Duodenal mucosa (tissue), 2 donors: ENCODE data around the gene NFIX.

Experiments
- H3K27ac ChIP-seq: one replicate; pipeline ENCODE4 v1.7.0; 2013; ENCODE audit warnings: low read depth, low read length
- H3K27me3 ChIP-seq, 2 donors: one replicate each; pipeline ENCODE4 v1.7.0; 2013; ENCODE audit warnings: low read length in 2 of 2, control low read depth in 1 of 2; ENCODE audit not compliant: insufficient read depth in 2 of 2, control insufficient read depth in 1 of 2
- H3K36me3 ChIP-seq, 2 donors: one replicate each; pipeline ENCODE4 v1.7.0; 2013; ENCODE audit warnings: low read length in 2 of 2, control low read depth in 1 of 2; ENCODE audit not compliant: insufficient read depth in 2 of 2, control insufficient read depth in 1 of 2
- H3K4me1 ChIP-seq, 2 donors: one replicate each; pipeline ENCODE4 v1.7.0; 2013; ENCODE audit warnings: low read length in 2 of 2, control low read depth in 1 of 2; ENCODE audit not compliant: insufficient read depth in 2 of 2, control insufficient read depth in 1 of 2
- H3K4me3 ChIP-seq, 2 donors: one replicate each; pipeline ENCODE4 v1.7.0; 2013; ENCODE audit warnings: low read length in 2 of 2, low read depth in 1 of 2
- H3K9ac ChIP-seq, 2 donors: one replicate each; pipeline ENCODE4 v1.7.0; 2013; ENCODE audit warnings: low read length in 2 of 2, low read depth in 1 of 2
- H3K9me3 ChIP-seq, 2 donors: one replicate each; pipeline ENCODE4 v1.7.0; 2013; ENCODE audit warnings: low read length in 2 of 2, control low read depth in 1 of 2; ENCODE audit not compliant: control insufficient read depth in 1 of 2

Gene NFIX

GRCh38 chr19:13014921-13015280 lies 19.6 kb downstream of the NFIX start:
- Histone ChIP-seq H3K4me3 (no peak overlapping the region), H3K27me3 (peaks cover 0 to 14% of the 10 kb centered on the region in 2 donors), H3K4me1 (peaks cover 23 to 38% of the 10 kb centered on the region in 2 donors), H3K27ac (no peak overlapping the region), H3K9me3 (no peaks in the 10 kb centered on the region), H3K36me3 (no peaks in the 10 kb centered on the region), H3K9ac (no peak overlapping the region)

- Histone ChIP-seq H3K4me3 (no peak overlapping the region), H3K9ac (no peak overlapping the region), H3K9me3 (no peaks in the 10 kb centered on the region), H3K4me1 (peaks cover 26 to 42% of the 10 kb centered on the region in 2 donors), H3K36me3 (no peaks in the 10 kb centered on the region), H3K27me3 (peaks cover 0 to 14% of the 10 kb centered on the region in 2 donors), H3K27ac (peak overlapping the region; percentile 1)
Observed at GRCh38 chr19:13015361-13016223, 20.3 kb downstream of the NFIX start.

DNA sequence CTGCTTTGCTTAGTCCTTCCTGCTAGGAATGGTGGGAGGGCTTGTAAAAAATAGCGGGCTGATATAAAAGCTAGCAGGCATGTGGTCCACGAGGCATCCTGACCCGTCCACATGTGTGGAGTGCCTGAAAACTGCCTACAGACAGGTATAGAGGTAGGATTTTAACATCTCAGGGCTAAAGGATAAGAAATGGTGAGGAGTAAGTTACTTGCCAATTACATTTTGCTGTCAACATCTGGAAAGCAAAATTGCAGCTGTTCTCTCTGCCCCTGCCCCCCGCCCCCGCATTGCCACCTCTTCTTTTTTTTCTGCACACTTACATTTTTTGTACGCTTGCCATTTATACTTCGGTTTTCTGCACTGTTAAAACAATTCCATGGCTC lies 21.0 kb downstream of the NFIX start:
- Histone ChIP-seq H3K36me3 (no peaks in the 10 kb centered on the region), H3K27me3 (peaks cover 0 to 14% of the 10 kb centered on the region in 2 donors), H3K27ac (no peak overlapping the region), H3K4me3 (no peak overlapping the region), H3K9ac (no peak overlapping the region), H3K4me1 (peaks cover 29 to 44% of the 10 kb centered on the region in 2 donors), H3K9me3 (no peaks in the 10 kb centered on the region)

- peaks cover 35 to 50% of the 10 kb centered on the region in 2 donors for H3K4me1 ChIP-seq
- H3K27me3 ChIP-seq = peaks cover 0 to 11% of the 10 kb centered on the region in 2 donors
- H3K4me3 ChIP-seq = no peak overlapping the region
- no peak overlapping the region for H3K27ac ChIP-seq
- H3K9ac ChIP-seq = peak overlapping the region in 1 of 2 donors; percentile 11
- H3K9me3 ChIP-seq = no peaks in the 10 kb centered on the region
- H3K36me3 ChIP-seq = no peaks in the 10 kb centered on the region
Observed at GRCh38 chr19:13016628-13017305, 21.5 kb downstream of the NFIX start.

- Histone ChIP-seq H3K4me3 (no peak overlapping the region), H3K27ac (no peak overlapping the region), H3K36me3 (no peaks in the 10 kb centered on the region), H3K27me3 (peaks cover 0 to 9% of the 10 kb centered on the region in 2 donors), H3K4me1 (peaks cover 39 to 56% of the 10 kb centered on the region in 2 donors), H3K9ac (peak overlapping the region in 1 of 2 donors; percentile 11), H3K9me3 (no peaks in the 10 kb centered on the region)
Observed at GRCh38 chr19:13017306-13018034, 22.2 kb downstream of the NFIX start.

DNA sequence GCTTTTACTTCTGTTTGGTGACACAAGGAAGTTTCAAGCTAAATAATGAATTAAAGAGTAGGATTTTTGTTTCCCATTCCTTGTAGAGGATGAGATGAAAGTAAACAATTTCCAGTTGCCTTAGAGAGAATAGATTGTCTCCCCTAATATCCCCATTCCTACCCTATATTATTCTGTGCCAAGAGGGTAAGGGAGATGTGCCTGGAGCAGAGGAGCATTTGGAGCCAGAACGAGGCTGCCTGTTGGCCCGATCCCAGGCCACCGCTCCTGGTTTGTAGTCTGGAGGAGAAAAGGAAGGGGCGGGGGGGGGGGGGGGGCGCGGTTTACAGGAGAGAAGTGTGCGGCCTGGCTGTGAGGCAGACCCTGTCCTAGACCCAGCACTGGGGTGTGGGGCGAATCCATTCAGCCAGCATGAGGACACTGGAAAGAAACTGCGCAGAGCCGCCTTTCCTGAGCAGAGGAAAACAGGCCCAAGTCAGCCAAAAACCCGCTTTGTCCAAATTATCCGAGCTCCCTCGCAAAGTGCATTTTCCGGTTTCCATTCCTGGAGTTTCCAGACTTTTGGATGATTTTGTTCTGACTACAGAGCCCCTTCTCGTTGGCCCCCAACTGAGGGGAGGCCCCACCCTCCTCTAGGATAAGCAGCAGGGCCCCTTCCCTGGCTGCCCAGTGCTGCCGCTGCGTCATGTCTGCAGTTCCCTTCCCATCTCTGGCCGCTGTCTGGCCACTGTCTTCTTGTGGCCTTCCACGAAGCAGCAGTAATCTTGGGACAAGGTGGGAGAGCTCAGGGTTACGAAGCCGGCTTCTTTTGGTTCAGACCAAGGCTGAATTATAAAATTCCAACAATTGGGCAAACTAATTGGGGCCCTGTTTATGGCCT lies 23.0 kb downstream of the NFIX start:
- Histone ChIP-seq H3K9me3 (no peaks in the 10 kb centered on the region), H3K4me1 (peaks cover 31 to 52% of the 10 kb centered on the region in 2 donors), H3K4me3 (no peak overlapping the region), H3K36me3 (no peaks in the 10 kb centered on the region), H3K27ac (peak overlapping the region; percentile 58), H3K27me3 (peaks cover 0 to 5% of the 10 kb centered on the region in 2 donors), H3K9ac (peak overlapping the region in 1 of 2 donors; percentile 15)

DNA sequence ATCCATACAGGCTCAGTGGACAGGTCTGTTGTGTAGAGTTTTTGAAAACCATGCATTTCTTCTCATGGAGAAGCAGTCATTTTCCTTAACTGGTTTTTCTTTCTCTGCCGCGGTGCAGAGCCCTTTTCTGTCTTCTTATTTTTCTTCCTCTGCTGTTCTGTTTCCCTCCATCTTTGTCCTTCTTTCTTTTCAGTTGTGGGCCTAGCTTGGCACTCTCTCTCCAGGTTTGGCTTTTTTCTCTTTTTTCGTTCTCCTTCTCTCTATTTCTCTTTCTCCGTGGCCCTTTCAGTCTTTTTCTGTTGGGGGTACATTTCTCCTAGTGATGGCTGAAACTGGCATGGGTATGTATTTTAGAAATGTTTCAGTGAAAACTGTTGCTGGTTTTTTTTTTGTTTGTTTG lies 24.1 kb downstream of the NFIX start:
- no peaks in the 10 kb centered on the region for H3K36me3 ChIP-seq
- H3K27ac ChIP-seq = no peak overlapping the region
- H3K9ac ChIP-seq = no peak overlapping the region
- H3K4me1 ChIP-seq = peaks cover 33 to 51% of the 10 kb centered on the region in 2 donors
- H3K27me3 ChIP-seq = peaks cover 0 to 5% of the 10 kb centered on the region in 2 donors
- H3K4me3 ChIP-seq = no peak overlapping the region
- H3K9me3 ChIP-seq = no peaks in the 10 kb centered on the region

DNA sequence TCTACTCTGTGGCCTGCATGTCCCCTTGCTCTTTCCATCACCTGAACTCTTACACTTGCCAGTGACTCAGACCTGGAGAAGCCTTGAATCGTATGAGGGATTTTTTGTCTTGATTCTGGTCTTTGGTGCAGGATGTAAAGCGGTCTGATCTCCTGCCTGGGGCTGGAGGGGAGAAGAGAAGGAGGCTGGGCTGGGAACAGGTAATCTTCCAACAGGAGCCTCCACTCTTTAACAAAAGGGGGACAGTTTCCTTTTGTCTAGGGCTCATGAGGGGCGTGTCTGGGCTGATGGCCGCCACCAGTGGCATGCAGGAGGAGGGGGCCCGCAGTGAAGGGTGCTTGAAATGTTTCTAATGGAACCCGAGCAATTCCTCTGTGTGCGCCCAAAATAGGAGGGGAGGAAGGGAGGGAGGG lies 24.7 kb downstream of the NFIX start:
- no peak overlapping the region for H3K27ac ChIP-seq

DNA sequence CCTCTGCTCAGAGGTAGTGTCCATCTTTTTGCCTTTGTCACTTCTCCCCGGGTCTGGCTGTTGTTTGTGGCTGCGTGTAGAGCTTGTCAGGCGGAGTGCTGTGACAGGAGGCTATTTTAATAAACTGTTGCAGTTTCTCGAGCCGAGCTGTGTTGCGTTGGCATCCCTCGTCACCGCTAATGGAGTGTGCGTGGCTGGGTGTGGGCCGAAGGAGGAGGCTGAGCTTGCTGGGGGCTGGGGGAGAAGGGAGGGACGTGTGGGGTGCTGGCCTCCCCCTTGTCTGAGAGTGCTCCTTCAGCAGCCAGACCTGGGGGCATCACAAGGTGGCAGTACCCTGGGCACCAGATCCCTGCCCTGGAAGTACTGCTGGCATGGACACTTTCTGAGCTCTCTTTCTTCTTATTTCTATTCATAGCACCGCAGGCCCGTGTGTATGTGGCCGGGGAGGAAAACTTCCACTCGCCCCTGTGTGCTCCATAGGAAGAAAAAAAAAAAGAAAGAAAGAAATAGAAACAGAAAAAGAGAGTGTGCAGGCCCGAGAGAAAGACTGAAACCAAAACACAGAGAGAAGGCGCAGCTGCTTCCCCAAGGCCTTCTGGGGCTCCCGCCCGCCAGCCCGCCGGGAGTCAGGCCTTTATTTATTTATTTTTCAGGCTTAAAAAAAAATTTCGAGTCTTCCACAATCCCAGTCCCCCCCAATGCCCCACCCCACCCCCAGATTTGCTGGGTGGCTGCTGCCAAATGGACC lies 27.0 kb downstream of the NFIX start:
- H3K27ac ChIP-seq = peak overlapping the region; percentile 76

More for the DNA sequence above, 24.7 kb downstream of the NFIX start:
- H3K9me3 ChIP-seq = no peaks in the 10 kb centered on the region
- H3K36me3 ChIP-seq = no peaks in the 10 kb centered on the region
- no peak overlapping the region for H3K9ac ChIP-seq
- H3K4me3 ChIP-seq = no peak overlapping the region
- H3K27me3 ChIP-seq = no peaks in the 10 kb centered on the region
- peaks cover 40 to 52% of the 10 kb centered on the region in 2 donors for H3K4me1 ChIP-seq

More for the DNA sequence above, 27.0 kb downstream of the NFIX start:
- H3K27me3 ChIP-seq = no peaks in the 10 kb centered on the region
- H3K36me3 ChIP-seq = no peaks in the 10 kb centered on the region
- H3K9me3 ChIP-seq = no peaks in the 10 kb centered on the region
- peaks cover 57 to 63% of the 10 kb centered on the region in 2 donors for H3K4me1 ChIP-seq
- peak overlapping the region; percentile 63 to 72 for H3K4me3 ChIP-seq
- peak overlapping the region; percentile 60 for H3K9ac ChIP-seq
